GM12891 (cell line): Measurements from ENCODE around the gene NPAS2.

Experiments used
- PAX5 ChIP-seq: IDR thresholded peaks from 2 replicates; pipeline ENCODE4 v1.6.1; 2011; ENCODE audit warnings: low read length, moderate library complexity, mild to moderate bottlenecking; ENCODE audit not compliant: insufficient read depth, severe bottlenecking
- POLR2A ChIP-seq: IDR thresholded peaks from 2 replicates; pipeline ENCODE4 v1.6.1; 2011; ENCODE audit warnings: low read depth, low read length, control low read depth
- POLR2AphosphoS5 ChIP-seq: IDR thresholded peaks from 2 replicates; pipeline ENCODE4 v1.6.1; 2011; ENCODE audit warnings: low read depth, low read length, control low read depth
- POU2F2 ChIP-seq: IDR thresholded peaks from 2 replicates; pipeline ENCODE4 v1.6.1; 2011; ENCODE audit warnings: low read depth, mild to moderate bottlenecking, control low read depth, low read length, moderate library complexity
- SPI1 ChIP-seq: IDR thresholded peaks from 2 replicates; pipeline ENCODE4 v1.6.1; 2011; ENCODE audit warnings: low read depth, low read length, control low read depth
- TAF1 ChIP-seq: IDR thresholded peaks from 2 replicates; pipeline ENCODE4 v1.6.1; 2011; ENCODE audit warnings: low read depth, low read length, control low read depth

GRCh38 chr2:100993294-100993693 is 173.4 kb downstream of the NPAS2 start:
- TF ChIP-seq POLR2AphosphoS5 (no peak), POLR2A (no peak), SPI1 (no peak), TAF1 (no peak), POU2F2 (no peak), PAX5 (no peak)
